WERI-Rb-1 (cell line): ENCODE results near the gene NPAS3.

ENCODE experiments used
- DNase-seq: peaks from one replicate; pipeline ENCODE4 v3.0.0-alpha.2; 2020
- H3K27ac ChIP-seq: fragments of 250-450 bp; sonication (Bioruptor Pico); 2 replicates; pipeline ENCODE4 v1.5.1; 2020; ENCODE audit warnings: mild to moderate bottlenecking, moderate library complexity
- H3K27me3 ChIP-seq: fragments of 250-450 bp; sonication (Bioruptor Pico); 2 replicates; pipeline ENCODE4 v1.5.1; 2021; ENCODE audit warnings: mild to moderate bottlenecking, low read depth, moderate library complexity; ENCODE audit not compliant: insufficient read depth, severe bottlenecking
- H3K36me3 ChIP-seq: fragments of 250-450 bp; sonication (Bioruptor Pico); 2 replicates; pipeline ENCODE4 v1.5.1; 2020; ENCODE audit warnings: mild to moderate bottlenecking, moderate library complexity
- H3K4me3 ChIP-seq: 2 replicates; pipeline ENCODE4 v1.5.1; 2011; ENCODE audit warnings: low read depth, mild to moderate bottlenecking, control low read depth, low read length
- H3K9me3 ChIP-seq: fragments of 250-450 bp; sonication (Bioruptor Pico); 2 replicates; pipeline ENCODE4 v1.5.1; 2021; ENCODE audit warnings: mild to moderate bottlenecking, moderate library complexity; ENCODE audit not compliant: severe bottlenecking
- CTCF ChIP-seq: IDR thresholded peaks from 2 replicates; pipeline ENCODE4 v1.5.1; 2011; ENCODE audit warnings: low read depth, mild to moderate bottlenecking, control low read depth, inconsistent platforms, low read length

NPAS3 gene

GRCh38 chr14:33370426-33370825 is 431.7 kb downstream of the NPAS3 start:
- DNase-seq, result no peak
- H3K27ac ChIP-seq, result no peak overlapping the region
- no peak for TF ChIP-seq CTCF
- no peaks in the 10 kb centered on the region for H3K36me3 ChIP-seq
- H3K4me3 ChIP-seq, result no peak overlapping the region
- no peaks in the 10 kb centered on the region for H3K27me3 ChIP-seq
- no peaks in the 10 kb centered on the region for H3K9me3 ChIP-seq

- TF ChIP-seq CTCF, result no peak
- Histone ChIP-seq H3K9me3 (no peaks in the 10 kb centered on the region), H3K4me3 (no peak overlapping the region), H3K27me3 (no peaks in the 10 kb centered on the region), H3K27ac (no peak overlapping the region), H3K36me3 (no peaks in the 10 kb centered on the region)
- no peak for DNase-seq
Measured at GRCh38 chr14:33375196-33375595, 436.5 kb downstream of the NPAS3 start.

- no peak for TF ChIP-seq CTCF
- H3K27me3 ChIP-seq, result no peaks in the 10 kb centered on the region
- H3K4me3 ChIP-seq, result no peak overlapping the region
- no peak for DNase-seq
- H3K27ac ChIP-seq, result no peak overlapping the region
- H3K36me3 ChIP-seq, result no peaks in the 10 kb centered on the region
- no peaks in the 10 kb centered on the region for H3K9me3 ChIP-seq
Measured at GRCh38 chr14:33375786-33376185, 437.1 kb downstream of the NPAS3 start.

GRCh38 chr14:33376510-33376909 is 437.8 kb downstream of the NPAS3 start:
- Histone ChIP-seq H3K9me3 (no peaks in the 10 kb centered on the region), H3K27ac (no peak overlapping the region), H3K4me3 (no peak overlapping the region), H3K36me3 (no peaks in the 10 kb centered on the region), H3K27me3 (no peaks in the 10 kb centered on the region)
- TF ChIP-seq CTCF, result no peak
- DNase-seq, result no peak

- no peaks in the 10 kb centered on the region for H3K9me3 ChIP-seq
- no peaks in the 10 kb centered on the region for H3K27me3 ChIP-seq
- DNase-seq, result no peak
- H3K4me3 ChIP-seq, result no peak overlapping the region
- no peaks in the 10 kb centered on the region for H3K36me3 ChIP-seq
- no peak overlapping the region for H3K27ac ChIP-seq
- no peak for TF ChIP-seq CTCF
Measured at GRCh38 chr14:33377596-33378390, 439.1 kb downstream of the NPAS3 start.

- Histone ChIP-seq H3K4me3 (no peak overlapping the region), H3K27ac (no peak overlapping the region), H3K9me3 (no peaks in the 10 kb centered on the region), H3K27me3 (no peaks in the 10 kb centered on the region), H3K36me3 (no peaks in the 10 kb centered on the region)
- DNase-seq, result no peak
- no peak for TF ChIP-seq CTCF
Measured at GRCh38 chr14:33381717-33382116, 443.0 kb downstream of the NPAS3 start.
